H1 (cell line): ENCODE results near the gene RFX6. TPM values are rescaled to one million over a fixed set of nuclear protein-coding genes. Genes with fewer than 3 reads are reported as not detected.

Source experiments
- JUN ChIP-seq: IDR thresholded peaks from 2 replicates; pipeline ENCODE4 v1.6.1; 2011; ENCODE audit warnings: low read depth, mild to moderate bottlenecking, improper control_type of control experiment, low read length
- PHF8 ChIP-seq: fragments of 200-600 bp; sonication (generic); conservative IDR thresholded peaks from 2 replicates; pipeline ENCODE4 v1.7.1; 2012; ENCODE audit warnings: low read depth, mild to moderate bottlenecking, inconsistent platforms, low read length, moderate library complexity
- SAP30 ChIP-seq: fragments of 300-600 bp; sonication (generic); IDR thresholded peaks from 2 replicates; pipeline ENCODE4 v1.7.1; 2012; ENCODE audit warnings: low read length, moderate library complexity, mild to moderate bottlenecking, inconsistent platforms; ENCODE audit not compliant: insufficient read depth, insufficient replicate concordance
- SP4 ChIP-seq: IDR thresholded peaks from 2 replicates; pipeline ENCODE4 v1.6.1; 2012; ENCODE audit warnings: low read length, inconsistent platforms
- SRF ChIP-seq: IDR thresholded peaks from 2 replicates; pipeline ENCODE4 v1.6.1; 2011; ENCODE audit warnings: mild to moderate bottlenecking, low read depth, low read length, moderate library complexity
- polyA plus RNA-seq, 7 experiments: library from polyadenylated mRNA; depleted of rRNA in 3 of 7; stranded (reverse) in 5 of 7; unstranded in 2 of 7; fragments of >200 nt in 5 of 7; fragments of 200-250 nt in 2 of 7; gene quantifications; 1 replicate in 5 of 7; 2 replicates in 1 of 7; 4 replicates in 1 of 7; pipeline versions ENCODE4 v1.2.1 to v1.2.3, GENCODE V29; 2011 to 2013; ENCODE audit warnings: missing spikeins in 2 of 7, mixed read lengths in 2 of 7
- total RNA-seq: library from RNA; stranded (reverse); fragmentation: NEBNext Ultra II Directional; extraction: Animal tissue kit (Norgen Biotek cat#: 25700); gene quantifications from 2 replicates; pipeline ENCODE4 v1.2.1, GENCODE V29; 2021
- TF ChIP-seq, protein P1 (sequence below): fragments of 300-600 bp; sonication (generic); IDR thresholded peaks from 2 replicates; pipeline ENCODE4 v1.7.1; 2012; ENCODE audit warnings: low read length, moderate library complexity, mild to moderate bottlenecking, inconsistent platforms; ENCODE audit not compliant: insufficient replicate concordance
- TF ChIP-seq, protein P2 (sequence below), 3 experiments: IDR thresholded peaks; 1 replicate in 2 of 3; 2 replicates in 1 of 3; pipeline versions ENCODE4 v1.5.1 to v1.6.1; 2011; ENCODE audit warnings: low read length in 3 of 3, mild to moderate bottlenecking in 3 of 3, inconsistent platforms in 2 of 3, low read depth in 1 of 3, moderate library complexity in 1 of 3; ENCODE audit not compliant: insufficient read depth in 1 of 3; ENCODE audit errors: control extremely low read depth in 1 of 3

RFX6 gene
- total and polyA plus RNA-seq, 2 of the 8 experiments (the other 6 are each of a cell fraction or from before 2014, with no cell fraction given): not detected

DNA sequence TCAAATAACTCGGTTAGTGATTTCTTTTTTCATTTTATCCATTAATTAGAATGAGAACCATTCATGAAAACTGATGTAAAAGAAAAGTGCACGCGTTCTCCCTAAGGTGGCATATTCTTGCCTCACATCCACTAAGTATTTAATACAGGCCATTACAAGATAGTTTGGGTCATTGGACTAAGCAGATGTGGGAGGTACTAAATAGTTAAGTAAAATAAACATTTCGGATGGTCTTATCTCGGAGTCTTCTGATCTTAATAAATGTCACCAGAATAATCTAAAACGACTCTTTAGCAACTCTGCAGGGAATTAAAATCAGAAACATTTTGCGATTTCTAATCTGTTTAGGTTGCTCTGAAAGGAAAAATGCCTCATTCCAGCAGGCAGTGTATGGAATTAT lies 78.7 kb downstream of the RFX6 start (continued):
- TF ChIP-seq, protein P1, sequence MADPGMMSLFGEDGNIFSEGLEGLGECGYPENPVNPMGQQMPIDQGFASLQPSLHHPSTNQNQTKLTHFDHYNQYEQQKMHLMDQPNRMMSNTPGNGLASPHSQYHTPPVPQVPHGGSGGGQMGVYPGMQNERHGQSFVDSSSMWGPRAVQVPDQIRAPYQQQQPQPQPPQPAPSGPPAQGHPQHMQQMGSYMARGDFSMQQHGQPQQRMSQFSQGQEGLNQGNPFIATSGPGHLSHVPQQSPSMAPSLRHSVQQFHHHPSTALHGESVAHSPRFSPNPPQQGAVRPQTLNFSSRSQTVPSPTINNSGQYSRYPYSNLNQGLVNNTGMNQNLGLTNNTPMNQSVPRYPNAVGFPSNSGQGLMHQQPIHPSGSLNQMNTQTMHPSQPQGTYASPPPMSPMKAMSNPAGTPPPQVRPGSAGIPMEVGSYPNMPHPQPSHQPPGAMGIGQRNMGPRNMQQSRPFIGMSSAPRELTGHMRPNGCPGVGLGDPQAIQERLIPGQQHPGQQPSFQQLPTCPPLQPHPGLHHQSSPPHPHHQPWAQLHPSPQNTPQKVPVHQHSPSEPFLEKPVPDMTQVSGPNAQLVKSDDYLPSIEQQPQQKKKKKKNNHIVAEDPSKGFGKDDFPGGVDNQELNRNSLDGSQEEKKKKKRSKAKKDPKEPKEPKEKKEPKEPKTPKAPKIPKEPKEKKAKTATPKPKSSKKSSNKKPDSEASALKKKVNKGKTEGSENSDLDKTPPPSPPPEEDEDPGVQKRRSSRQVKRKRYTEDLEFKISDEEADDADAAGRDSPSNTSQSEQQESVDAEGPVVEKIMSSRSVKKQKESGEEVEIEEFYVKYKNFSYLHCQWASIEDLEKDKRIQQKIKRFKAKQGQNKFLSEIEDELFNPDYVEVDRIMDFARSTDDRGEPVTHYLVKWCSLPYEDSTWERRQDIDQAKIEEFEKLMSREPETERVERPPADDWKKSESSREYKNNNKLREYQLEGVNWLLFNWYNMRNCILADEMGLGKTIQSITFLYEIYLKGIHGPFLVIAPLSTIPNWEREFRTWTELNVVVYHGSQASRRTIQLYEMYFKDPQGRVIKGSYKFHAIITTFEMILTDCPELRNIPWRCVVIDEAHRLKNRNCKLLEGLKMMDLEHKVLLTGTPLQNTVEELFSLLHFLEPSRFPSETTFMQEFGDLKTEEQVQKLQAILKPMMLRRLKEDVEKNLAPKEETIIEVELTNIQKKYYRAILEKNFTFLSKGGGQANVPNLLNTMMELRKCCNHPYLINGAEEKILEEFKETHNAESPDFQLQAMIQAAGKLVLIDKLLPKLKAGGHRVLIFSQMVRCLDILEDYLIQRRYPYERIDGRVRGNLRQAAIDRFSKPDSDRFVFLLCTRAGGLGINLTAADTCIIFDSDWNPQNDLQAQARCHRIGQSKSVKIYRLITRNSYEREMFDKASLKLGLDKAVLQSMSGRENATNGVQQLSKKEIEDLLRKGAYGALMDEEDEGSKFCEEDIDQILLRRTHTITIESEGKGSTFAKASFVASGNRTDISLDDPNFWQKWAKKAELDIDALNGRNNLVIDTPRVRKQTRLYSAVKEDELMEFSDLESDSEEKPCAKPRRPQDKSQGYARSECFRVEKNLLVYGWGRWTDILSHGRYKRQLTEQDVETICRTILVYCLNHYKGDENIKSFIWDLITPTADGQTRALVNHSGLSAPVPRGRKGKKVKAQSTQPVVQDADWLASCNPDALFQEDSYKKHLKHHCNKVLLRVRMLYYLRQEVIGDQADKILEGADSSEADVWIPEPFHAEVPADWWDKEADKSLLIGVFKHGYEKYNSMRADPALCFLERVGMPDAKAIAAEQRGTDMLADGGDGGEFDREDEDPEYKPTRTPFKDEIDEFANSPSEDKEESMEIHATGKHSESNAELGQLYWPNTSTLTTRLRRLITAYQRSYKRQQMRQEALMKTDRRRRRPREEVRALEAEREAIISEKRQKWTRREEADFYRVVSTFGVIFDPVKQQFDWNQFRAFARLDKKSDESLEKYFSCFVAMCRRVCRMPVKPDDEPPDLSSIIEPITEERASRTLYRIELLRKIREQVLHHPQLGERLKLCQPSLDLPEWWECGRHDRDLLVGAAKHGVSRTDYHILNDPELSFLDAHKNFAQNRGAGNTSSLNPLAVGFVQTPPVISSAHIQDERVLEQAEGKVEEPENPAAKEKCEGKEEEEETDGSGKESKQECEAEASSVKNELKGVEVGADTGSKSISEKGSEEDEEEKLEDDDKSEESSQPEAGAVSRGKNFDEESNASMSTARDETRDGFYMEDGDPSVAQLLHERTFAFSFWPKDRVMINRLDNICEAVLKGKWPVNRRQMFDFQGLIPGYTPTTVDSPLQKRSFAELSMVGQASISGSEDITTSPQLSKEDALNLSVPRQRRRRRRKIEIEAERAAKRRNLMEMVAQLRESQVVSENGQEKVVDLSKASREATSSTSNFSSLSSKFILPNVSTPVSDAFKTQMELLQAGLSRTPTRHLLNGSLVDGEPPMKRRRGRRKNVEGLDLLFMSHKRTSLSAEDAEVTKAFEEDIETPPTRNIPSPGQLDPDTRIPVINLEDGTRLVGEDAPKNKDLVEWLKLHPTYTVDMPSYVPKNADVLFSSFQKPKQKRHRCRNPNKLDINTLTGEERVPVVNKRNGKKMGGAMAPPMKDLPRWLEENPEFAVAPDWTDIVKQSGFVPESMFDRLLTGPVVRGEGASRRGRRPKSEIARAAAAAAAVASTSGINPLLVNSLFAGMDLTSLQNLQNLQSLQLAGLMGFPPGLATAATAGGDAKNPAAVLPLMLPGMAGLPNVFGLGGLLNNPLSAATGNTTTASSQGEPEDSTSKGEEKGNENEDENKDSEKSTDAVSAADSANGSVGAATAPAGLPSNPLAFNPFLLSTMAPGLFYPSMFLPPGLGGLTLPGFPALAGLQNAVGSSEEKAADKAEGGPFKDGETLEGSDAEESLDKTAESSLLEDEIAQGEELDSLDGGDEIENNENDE: no peak
- TF ChIP-seq SAP30: no peak
- TF ChIP-seq SP4: no peak
- TF ChIP-seq, protein P2, sequence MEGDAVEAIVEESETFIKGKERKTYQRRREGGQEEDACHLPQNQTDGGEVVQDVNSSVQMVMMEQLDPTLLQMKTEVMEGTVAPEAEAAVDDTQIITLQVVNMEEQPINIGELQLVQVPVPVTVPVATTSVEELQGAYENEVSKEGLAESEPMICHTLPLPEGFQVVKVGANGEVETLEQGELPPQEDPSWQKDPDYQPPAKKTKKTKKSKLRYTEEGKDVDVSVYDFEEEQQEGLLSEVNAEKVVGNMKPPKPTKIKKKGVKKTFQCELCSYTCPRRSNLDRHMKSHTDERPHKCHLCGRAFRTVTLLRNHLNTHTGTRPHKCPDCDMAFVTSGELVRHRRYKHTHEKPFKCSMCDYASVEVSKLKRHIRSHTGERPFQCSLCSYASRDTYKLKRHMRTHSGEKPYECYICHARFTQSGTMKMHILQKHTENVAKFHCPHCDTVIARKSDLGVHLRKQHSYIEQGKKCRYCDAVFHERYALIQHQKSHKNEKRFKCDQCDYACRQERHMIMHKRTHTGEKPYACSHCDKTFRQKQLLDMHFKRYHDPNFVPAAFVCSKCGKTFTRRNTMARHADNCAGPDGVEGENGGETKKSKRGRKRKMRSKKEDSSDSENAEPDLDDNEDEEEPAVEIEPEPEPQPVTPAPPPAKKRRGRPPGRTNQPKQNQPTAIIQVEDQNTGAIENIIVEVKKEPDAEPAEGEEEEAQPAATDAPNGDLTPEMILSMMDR (IDR thresholded peaks at IDR 0.05; ENCODE audit: control extremely low read depth in 1 of 3, insufficient read depth in 1 of 3, low read depth in 1 of 3, low read length in 3 of 3): no peak
- TF ChIP-seq PHF8: no peak
- no peak for TF ChIP-seq SRF
- no peak for TF ChIP-seq JUN
